Head of caudate nucleus (tissue), 42 donors: Measurements from ENCODE around the gene MYCBP2.
"Not testable (repeated sequence)": the region's sequence is repeated elsewhere in the genome, so short reads cannot be mapped to it uniquely, and the experiment has no call there.

Experiments
- DNase-seq, 42 donors: peaks; one replicate each; pipeline versions ENCODE4 v3.0.0 to v3.0.0-alpha.2; 2020 to 2021; ENCODE audit warnings: mixed read lengths in 7 of 42
- intact Hi-C: fragments of 100-400 bp; cut with DNase I; formaldehyde crosslinking; loops from one replicate; pipeline ENCODE4 v1.15.0; 2022

MYCBP2 gene

DNA sequence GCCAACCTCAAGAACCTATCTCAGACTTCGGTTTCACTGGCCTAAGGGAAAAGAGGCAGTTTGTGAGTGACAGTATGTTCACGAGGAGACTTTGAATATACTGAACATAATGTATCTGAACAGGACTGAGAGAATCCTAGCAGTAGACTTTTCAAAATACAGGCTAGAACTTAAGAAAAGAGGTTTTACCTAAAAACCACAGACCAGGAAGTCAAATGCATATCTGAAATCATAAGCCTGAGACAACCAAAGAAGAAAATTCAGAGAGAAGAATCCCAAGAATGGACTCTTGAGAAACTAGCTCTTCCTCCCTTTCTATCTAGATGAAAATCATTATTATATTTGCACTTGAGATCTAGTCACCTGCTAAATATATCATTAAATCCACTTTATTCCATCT, 17.6 kb downstream of the MYCBP2 start:
- no peak for DNase-seq
- intact Hi-C loops: no loop called here

DNA sequence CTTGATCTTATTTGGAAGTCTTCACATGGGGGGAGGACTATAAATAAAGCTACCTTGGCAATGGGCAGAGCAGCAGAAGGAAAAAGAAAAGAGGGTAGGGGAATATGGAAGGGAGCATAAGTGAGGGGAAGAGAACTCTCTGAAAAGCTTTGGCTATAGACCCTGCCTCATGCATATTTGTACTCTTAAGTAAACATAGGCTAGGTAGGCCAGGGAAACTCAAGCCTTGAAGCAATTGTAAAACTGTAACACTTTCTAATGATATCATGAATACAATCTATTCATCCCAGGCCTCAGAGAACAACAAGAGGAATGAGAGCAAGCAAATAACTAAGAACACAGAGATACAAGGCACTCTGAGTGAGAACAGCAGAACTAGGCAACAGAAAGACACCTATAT, 20.4 kb downstream of the MYCBP2 start:
- intact Hi-C loops: no loop called here
- DNase-seq: no peak

DNA sequence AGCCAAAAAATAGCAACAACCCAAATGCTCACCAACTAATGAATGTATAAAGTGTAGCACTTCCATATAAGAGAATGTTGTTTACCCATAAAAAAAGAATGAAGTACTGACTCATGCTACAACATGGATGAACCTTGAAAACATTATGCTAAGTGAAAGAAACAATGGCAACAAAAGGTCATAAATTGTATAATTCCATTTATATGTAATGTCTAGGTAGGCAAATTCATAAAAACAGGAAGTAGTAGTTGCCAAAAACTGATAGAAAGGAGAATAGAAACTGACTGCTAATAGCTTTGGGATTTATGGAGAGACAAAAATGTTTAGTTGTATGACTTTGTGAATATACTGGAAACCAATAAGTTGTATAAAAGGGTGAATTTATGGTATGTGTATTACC, 21.6 kb downstream of the MYCBP2 start:
- intact Hi-C loops: no loop called here
- no peak for DNase-seq

DNA sequence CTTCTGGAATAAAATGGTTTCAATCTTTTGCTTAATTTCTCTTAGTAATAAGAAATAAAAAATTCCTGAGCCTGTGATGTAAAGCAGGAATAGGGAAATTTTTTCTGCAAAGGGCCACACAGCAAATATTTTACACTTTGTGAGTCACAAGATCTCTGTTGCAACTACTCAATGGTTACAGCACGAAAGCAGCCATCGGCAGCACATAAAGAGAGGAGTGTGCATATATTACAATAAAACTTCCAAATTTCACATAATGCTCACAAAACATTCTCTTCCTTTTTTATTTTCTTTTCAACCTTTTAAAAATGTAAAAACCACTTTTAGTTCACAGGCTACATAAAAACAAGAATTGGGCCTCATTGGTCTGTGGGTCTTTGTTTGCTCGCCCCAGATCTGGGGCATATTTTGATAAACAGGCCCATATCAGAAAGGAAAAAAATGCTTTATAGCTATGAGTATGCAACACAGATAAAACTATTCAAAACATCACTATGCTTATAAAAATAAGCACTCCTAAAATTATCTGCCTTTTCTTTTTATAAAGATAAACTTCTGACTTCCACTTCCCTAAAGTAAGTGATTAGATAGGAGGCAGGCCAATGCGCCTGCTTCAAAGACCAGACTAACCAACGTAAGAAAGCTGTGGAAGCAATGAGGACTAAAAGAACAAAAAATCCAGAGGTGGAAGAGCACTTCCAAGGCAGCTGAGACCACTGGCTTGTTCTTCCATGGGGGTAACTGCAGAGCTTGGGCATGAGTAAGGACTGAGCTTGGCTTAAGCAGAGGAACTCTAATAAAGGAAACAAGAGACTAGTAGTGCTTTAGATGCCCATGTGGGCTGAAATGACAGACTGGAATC, 26.5 kb downstream of the MYCBP2 start:
- intact Hi-C loops: no loop called here
- no peak for DNase-seq

DNA sequence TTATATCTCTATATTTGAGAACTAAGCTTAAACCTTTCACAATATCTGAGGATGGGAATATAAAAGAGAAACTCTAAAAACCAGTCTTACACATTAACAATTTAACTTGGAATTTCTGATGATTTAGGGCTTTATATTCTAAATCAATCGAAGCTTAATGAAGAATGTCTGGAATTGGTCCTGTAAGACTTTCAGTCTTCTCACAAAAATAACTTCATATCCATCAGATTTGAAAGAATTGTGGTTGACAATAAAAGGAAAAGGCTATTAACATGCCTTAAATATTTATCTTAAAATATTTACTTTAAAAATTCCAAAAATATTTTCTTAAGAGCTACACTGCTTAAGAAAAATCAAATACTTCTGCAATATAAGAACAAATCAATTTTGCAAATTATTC, 27.3 kb downstream of the MYCBP2 start:
- no peak for DNase-seq
- intact Hi-C loops: no loop called here

DNA sequence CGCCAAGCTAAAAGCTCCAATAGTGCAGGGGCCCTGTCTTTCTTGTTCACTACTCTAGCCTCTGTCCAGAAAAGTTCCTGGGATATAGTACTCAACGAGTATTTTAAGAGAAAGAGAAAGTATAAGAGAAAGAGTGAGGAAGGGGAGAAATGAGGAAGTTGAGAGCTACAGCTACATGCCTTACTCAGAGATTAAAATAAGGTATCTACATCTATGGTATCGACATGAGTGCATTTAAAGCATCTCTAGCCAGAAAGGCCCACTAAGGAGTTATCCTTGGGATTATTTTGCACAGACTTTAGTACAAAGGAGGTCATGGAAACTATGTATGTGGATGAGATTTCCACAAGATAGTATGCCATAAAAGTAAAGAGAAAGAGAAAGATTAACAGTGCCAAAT, 28.5 kb downstream of the MYCBP2 start:
- intact Hi-C loops: no loop called here
- no peak for DNase-seq

DNA sequence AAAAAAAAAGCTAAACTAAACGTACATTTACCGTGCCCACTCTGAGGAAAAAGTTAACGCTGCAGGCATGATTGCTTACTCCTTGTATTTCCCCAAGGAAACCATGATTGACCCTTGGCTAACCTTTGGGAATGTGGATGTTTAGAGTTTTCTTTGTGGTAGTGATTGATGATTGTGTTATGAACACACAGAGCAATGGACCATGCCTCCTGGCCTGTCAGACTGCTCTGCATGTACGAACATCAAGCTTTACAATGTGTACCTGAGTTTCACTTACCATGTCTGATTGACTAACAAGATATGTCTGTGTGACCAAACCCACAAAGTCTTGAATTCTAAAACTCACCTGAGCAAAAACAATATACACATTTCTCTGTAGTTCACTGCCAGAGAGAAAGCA, 35.1 kb downstream of the MYCBP2 start:
- DNase-seq: no peak
- intact Hi-C loops: no loop called here

DNA sequence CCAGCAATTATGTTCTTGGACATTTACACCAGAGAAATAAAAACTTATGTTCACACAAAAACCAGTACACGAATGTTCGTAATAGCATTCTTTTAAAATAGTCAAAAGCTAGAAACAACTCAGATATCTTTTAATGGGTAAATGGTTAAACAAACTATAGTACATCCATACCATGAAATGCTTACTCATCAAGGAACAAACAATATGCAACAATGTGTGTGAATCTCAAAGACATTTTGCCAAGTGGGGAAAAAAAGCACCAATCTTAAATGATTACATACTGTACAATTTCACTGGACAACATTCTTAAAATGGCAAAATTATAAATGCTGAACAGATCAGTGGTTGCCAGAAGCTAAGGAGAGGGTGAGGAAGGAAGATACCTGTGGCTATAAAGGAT, 36.6 kb downstream of the MYCBP2 start:
- DNase-seq: no peak
- intact Hi-C loops: no loop called here

DNA sequence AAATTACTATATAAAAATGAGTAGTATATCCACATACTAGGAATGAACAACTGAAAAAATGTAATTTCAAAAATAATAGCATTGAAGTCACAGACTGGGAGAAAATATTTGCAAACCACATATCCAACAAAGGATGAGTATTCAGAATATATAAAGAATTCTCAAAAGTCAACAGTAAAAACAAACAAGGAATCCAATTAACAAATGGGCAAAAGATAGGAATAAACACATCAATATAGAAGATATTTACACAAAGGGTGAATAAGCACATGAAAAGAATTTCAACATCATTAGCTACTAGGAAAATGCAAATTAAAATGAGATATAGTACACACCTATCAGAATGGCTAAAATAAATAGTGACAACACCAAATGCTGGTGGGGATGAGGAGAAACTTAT, 37.0 kb downstream of the MYCBP2 start:
- intact Hi-C loops: no loop called here

DNA sequence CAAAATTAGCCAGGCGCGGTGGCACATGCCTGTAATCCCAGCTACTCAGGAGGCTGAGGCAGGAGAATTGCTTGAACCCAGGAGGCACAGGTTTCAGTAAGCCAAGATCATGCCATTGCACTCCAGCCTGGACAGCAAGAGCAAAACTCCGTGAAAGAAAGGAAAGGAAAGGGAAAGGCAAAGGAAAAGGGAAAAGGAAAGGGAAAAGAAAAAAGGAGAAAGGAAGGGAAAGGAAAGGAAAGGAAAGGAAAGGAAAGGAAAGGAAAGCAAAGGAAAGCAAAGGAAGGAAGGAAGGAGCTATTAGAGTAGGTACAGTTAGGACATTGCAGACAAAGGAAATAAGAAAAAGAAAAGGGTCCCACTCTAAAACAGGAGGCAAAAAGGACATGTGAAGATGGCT, 41.3 kb downstream of the MYCBP2 start:
- intact Hi-C loops, DNase-seq: not testable (repeated sequence)

More for the DNA sequence above, 37.0 kb downstream of the MYCBP2 start:
- no peak for DNase-seq

DNA sequence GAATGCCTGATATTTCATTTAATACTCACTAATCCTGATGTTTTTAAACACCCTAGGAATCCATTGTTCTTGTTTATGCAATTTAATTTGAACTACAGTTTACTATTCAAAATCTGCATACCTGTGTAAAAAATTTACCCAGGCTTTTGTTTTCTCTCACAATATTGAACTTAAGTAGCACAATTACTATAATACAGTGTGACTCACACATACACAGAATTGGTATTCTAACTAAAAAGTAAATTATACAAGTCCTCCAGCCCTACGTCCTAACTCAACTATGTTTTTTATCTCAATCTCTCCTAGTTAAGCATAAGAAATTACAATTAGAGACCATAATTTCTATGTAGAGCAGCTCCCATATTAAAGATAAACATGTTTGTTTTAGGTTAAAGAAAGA, 41.8 kb downstream of the MYCBP2 start:
- DNase-seq: no peak
- intact Hi-C loops: no loop called here

DNA sequence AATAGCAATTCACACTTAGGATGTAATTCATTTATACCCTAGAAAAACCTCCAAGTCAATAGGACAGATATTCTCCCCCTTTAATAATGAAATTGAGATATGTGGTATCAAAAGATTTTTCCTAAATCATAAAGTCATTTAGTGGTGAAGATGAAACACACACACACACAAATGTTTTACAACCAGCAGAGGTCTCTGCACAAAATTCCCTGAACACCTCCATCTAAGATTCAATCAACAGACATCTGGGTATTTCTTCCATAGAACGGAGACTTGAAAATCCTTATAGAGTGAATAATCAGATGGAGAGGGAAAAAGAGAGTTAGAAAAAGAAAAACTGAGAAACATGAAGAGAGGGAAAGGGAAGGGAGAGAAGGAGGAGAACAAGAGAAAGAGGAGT, 52.8 kb downstream of the MYCBP2 start:
- no peak for DNase-seq
- intact Hi-C loops: no loop called here

DNA sequence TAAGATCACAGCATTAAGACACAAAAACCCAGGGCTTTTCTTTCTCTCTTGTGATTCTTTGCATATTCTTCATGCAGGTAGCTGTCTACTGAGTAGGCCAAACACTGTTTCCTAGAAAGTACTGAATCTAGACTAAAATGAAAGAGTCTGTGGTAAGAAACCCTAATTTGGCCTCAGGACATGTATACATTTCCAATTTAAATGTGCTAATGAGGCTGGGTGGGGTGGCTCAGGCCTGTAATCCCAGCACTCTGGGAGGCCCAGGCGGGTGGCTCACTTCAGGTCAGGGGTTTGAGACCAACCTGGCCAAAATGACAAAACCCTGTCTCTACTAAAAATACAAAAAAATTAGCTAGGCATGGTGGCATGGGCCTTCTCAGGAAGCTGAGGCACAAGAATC, 57.8 kb downstream of the MYCBP2 start:
- DNase-seq: no peak
- intact Hi-C loops: no loop called here

DNA sequence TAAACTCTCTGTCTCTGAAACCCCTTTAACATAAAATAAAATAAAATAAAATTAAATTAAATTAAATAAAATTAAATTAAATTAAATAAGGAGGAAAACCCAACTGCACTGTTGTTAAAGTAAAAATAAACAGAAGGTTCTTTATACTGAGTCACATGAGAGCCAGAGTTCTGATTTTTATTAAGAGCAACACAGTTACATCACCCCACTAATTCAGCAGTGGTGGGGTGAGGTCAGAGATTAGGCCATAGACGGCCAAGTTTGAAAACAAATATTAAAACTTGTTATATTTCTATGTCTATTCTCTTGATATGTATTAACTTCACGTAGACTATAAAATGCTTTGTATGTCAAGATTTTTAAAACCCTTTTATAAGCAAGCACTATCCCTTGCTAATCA, 59.5 kb downstream of the MYCBP2 start:
- intact Hi-C loops: no loop called here

DNA sequence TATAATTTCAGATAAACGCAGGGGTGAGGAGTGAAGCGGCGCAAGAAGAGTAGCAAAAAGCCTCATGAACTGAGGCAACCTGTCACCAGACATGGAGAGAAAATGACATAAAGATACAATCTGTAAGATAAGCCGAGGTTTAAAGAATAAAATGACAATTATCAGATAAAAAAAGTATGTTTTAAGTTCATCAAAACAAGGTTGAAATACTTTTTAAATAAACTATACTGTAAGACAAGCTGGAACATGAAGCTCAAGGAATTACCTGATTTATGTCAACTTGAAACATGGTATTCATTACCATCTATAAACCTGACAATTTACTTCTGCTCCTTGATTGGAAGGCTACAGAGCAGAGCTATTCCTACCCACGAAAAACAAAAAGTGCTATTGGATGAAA, 61.6 kb downstream of the MYCBP2 start:
- no peak for DNase-seq
- intact Hi-C loops: no loop called here

More for the DNA sequence above, 59.5 kb downstream of the MYCBP2 start:
- no peak for DNase-seq

DNA sequence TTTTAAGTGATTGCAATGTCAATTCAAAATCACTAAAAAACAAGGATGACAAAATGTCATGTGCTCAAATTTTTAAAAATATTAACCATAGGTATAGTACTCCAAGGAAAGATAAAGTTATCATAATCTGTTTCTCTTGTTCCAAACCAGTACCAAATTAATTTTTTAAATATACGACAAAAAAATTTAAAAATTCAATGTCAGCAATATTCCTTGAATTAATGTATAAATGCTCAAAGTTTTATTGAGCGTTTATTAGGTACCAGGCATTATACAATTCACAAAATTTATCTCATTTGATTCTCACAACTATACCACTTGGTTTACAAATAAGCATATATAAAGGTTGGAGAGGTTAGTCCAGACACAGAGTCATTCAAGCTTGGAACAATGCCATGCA, 64.7 kb downstream of the MYCBP2 start:
- intact Hi-C loops: no loop called here
- no peak for DNase-seq

DNA sequence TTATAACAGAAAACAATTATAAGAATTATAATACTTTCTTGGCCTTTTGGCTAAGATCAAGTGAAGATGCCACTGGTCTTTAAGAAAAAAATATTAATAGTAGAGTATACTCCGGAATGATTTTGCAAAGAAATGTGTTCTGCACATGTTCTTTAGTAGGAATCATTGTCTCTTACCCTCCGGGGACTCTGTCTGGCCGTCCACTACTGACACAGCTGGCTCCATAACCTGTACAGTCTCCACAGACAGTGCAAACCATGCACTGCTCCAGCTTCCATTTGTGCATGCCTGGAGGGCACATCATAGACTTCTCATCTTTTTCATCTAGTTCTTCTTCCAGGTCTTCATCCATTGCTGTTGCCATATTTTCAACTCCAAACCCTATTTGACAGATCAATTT, 75.9 kb downstream of the MYCBP2 start:
- DNase-seq: no peak
- intact Hi-C loops: no loop called here

DNA sequence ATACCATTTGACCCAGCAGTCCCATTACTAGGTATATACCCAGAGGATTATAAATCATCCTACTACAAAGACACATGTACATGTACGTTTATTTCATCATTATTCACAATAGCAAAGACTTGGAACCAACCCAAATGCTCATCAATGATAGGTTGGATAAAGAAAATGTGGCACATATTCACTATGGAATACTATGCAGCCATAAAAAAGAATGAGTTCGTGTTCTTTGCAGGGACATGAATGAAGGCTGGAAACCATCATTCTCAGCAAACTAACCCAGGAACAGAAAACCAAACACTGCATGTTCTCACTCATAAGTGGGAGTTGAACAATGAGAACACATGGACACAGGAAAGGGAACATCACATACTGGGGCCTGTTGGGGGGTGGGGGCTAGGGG, 81.7 kb downstream of the MYCBP2 start:
- DNase-seq, intact Hi-C loops: not testable (repeated sequence)

DNA sequence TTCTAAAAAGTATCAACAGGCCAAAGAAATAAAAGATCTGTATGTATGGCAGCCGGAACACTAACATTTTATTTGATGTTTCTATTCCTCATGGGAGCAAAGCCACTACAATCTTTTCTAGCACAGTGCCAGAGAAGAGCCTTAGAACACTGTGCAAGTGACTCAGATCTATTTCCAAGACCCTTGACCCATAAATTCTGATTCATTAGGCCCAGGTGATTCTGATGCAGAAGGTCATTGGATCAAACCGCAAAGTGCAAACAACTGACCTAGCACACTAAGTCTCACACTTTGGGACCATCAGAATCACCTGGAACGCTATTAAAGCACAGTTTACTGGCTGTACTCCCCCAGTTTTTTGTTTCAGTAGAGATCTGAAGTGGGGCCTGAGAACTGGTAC, 87.6 kb downstream of the MYCBP2 start:
- DNase-seq: no peak
- intact Hi-C loops: no loop called here

DNA sequence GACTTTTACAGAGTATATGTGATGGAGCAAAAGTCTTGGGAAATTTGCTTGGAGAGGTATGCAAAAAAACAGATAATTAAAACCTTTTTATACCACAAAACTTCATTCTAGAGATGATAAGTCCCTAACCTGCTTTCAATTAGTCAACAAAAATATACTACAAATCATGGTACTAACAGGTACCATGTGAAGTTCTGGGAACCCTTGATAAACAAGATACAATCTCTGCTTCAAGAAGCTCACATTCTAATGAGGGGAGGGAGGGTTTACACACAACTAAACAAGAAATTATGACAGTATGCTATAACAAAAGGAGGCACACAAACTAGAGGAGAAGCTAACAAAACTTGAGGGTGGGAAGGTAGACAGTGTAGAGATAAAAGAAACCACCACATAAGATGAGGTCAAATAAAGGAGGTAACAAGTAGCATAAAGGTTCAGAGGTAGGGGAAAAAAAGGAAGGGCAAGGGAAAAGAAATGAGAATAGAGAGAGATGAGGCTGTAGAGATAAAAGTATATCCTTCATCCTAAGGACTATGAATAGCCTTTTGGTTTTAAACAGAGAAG, 91.4 kb downstream of the MYCBP2 start:
- no peak for DNase-seq
- intact Hi-C loops: no loop called here

DNA sequence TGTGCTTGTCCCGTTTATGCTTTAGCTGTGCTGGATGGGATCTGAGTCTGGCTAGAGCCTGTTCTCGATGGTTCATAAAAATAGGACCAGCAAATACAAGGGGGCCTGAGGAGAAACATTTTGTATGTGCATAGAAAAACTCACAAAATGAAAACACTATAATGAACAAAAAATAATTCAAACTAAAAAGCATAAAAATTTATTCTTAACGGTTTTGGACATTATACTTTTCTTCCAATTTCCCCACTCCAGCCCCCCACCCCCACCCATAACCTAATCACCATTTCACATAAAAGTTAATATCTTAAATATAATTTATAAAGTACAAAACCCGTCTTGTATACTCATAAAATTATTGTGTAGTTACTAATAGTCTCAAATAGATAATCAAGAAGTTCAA, 93.7 kb downstream of the MYCBP2 start:
- intact Hi-C loops: no loop called here
- DNase-seq: no peak
